HFF-Myc (cell line): Measurements from ENCODE around the gene MTX3.

Experiments
- DNase-seq: peaks from one replicate; pipeline ENCODE4 v3.0.0-alpha.2; 2011; ENCODE audit warnings: low read depth; ENCODE audit errors: extremely low read depth
- H3K4me3 ChIP-seq: replicated peaks from 2 replicates; pipeline ENCODE4 v1.5.1; 2011; ENCODE audit warnings: low read depth, mild to moderate bottlenecking, control low read depth, low read length
- TF ChIP-seq, protein P1 (sequence below): IDR thresholded peaks from 2 replicates; pipeline ENCODE4 v1.5.1; 2012; ENCODE audit warnings: mild to moderate bottlenecking, low read depth, low read length, control low read depth; ENCODE audit errors: missing control alignments

MTX3 gene

GRCh38 chr5:79990598-79991507 is at the start of gene MTX3:
MTX3 (minus strand) TSS chr5:79991262; CDS start chr5:79991238, 24 bp downstream.
- peak within 1 kb of the TSS; percentile 68 for H3K4me3 ChIP-seq
- TF ChIP-seq, protein P1, sequence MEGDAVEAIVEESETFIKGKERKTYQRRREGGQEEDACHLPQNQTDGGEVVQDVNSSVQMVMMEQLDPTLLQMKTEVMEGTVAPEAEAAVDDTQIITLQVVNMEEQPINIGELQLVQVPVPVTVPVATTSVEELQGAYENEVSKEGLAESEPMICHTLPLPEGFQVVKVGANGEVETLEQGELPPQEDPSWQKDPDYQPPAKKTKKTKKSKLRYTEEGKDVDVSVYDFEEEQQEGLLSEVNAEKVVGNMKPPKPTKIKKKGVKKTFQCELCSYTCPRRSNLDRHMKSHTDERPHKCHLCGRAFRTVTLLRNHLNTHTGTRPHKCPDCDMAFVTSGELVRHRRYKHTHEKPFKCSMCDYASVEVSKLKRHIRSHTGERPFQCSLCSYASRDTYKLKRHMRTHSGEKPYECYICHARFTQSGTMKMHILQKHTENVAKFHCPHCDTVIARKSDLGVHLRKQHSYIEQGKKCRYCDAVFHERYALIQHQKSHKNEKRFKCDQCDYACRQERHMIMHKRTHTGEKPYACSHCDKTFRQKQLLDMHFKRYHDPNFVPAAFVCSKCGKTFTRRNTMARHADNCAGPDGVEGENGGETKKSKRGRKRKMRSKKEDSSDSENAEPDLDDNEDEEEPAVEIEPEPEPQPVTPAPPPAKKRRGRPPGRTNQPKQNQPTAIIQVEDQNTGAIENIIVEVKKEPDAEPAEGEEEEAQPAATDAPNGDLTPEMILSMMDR = no peak
- peak; percentile 65 for DNase-seq

- no peak overlapping the region for H3K4me3 ChIP-seq
- no peak for DNase-seq
- TF ChIP-seq, protein P1 = no peak
These were observed 48.6 kb upstream of the MTX3 start for GRCh38 chr5:80039650-80040049.

- H3K4me3 ChIP-seq = no peak overlapping the region
- TF ChIP-seq, protein P1 = no peak
- DNase-seq = no peak
These were observed 46.3 kb upstream of the MTX3 start for GRCh38 chr5:80037366-80037765.

DNA sequence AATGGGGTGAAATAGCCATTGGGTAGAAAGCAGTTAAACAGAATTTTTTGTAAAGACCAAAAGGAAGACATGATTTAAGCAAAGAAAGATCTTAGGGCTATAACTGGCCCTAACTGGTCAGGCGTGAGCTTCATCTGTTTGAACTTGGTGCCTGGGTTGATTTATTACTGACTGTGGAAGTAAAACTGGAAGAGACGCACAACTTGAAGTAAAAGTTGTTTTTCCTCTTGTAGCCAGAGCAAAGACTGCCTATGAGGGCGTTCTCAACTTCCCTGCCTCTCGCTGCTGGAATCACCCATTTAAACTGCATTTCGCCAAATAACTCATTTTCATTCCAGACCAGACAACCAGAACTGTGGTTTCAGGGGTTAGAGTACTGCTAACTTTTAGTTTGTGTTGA is 45.6 kb upstream of the MTX3 start:
- no peak for DNase-seq
- H3K4me3 ChIP-seq = no peak overlapping the region
- TF ChIP-seq, protein P1 = no peak

GRCh38 chr5:80035839-80036238 is 44.8 kb upstream of the MTX3 start:
- H3K4me3 ChIP-seq = no peak overlapping the region
- DNase-seq = no peak
- TF ChIP-seq, protein P1 = no peak

DNA sequence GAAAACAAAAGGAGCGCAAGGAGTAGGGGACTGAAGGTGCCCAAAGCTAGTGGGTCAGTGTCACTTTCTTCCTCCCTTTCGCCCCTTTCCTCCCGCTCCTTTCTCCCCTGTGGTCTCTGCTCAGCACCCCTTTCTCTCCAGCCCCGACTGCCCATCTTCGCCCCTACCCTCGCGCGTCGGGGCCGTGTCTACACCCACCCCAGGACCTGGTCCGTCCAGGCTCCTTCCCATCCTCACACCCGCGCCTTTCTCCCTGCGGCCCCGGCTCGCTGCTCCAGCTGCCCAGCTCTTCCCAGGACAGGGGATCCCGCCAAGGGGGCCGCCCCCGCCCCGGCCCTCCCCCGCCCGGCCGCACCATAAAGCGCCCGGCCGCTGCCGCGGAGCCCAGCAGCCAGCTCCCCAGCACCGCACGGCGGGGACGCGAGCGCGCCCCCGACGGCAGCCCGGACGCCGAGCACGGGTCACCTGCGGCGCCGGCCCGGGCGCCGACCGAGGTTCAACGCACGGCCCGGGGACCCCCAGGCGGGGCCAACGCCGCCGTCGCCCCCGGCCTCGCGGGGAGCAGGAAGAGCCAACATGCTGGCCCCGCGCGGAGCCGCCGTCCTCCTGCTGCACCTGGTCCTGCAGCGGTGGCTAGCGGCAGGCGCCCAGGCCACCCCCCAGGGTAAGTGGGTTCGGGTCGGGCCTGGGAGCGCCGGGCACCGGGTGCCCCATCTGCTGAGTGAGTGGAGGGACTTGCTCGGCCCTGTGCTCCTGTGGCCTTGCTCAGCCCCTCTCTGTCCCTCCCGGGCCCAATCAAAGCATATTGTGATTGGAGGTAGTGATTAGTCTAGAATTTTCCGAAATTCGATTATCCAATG is 44.1 kb upstream of the MTX3 start, which contains the start of gene THBS4:
Gene THBS4 (plus strand): TSS at position 387 of the 860 bp plus-strand sequence. CDS start 190 bp downstream, at position 577.
- no peak for DNase-seq
- TF ChIP-seq, protein P1 = no peak
- no peak within 1 kb of the TSS for H3K4me3 ChIP-seq
